Coronary artery (tissue), 2 donors: ENCODE results near the gene NT5DC4.

Experiments used
- DNase-seq: peaks from one replicate; pipeline ENCODE4 v3.0.0-alpha.2; 2017; ENCODE audit warnings: low spot score
- H3K27ac ChIP-seq, 2 donors: fragments of 200-600 bp; sonication (generic); one replicate each; pipeline ENCODE4 v1.5.1; 2016 to 2019
- H3K4me3 ChIP-seq: fragments of 200-600 bp; sonication (generic); 2 replicates; pipeline ENCODE4 v1.5.1; 2016; ENCODE audit warnings: mild to moderate bottlenecking, moderate library complexity
- CTCF ChIP-seq: fragments of 200-600 bp; sonication (generic); IDR thresholded peaks from one replicate; pipeline ENCODE4 v1.5.1; 2019; ENCODE audit warnings: antibody characterized with exemption

Gene NT5DC4

GRCh38 chr2:112787294-112787693 lies 66.5 kb downstream of the NT5DC4 start:
- no peak for TF ChIP-seq CTCF
- DNase-seq: no peak
- H3K4me3 ChIP-seq: no peak overlapping the region
- H3K27ac ChIP-seq: no peak overlapping the region

- H3K4me3 ChIP-seq: no peak overlapping the region
- no peak for DNase-seq
- no peak overlapping the region for H3K27ac ChIP-seq
- no peak for TF ChIP-seq CTCF
Measured at GRCh38 chr2:112787729-112788393, 67.0 kb downstream of the NT5DC4 start.

- no peak for DNase-seq
- no peak overlapping the region for H3K27ac ChIP-seq
- TF ChIP-seq CTCF: no peak
- no peak overlapping the region for H3K4me3 ChIP-seq
Measured at GRCh38 chr2:112788653-112789052, 67.8 kb downstream of the NT5DC4 start.
